CD14-positive monocyte (primary cell): Measurements from ENCODE around the gene ARL16. TPM values are rescaled to one million over a fixed set of nuclear protein-coding genes. Genes with fewer than 3 reads are reported as not detected.

Experiments
- DNase-seq, 3 donors: peaks; one replicate each; pipeline ENCODE4 v3.0.0-alpha.2; 2011 to 2022
- H2AFZ ChIP-seq: 2 replicates; pipeline ENCODE4 v1.6.0; 2012; ENCODE audit warnings: mild to moderate bottlenecking, low read depth, low read length, inconsistent platforms; ENCODE audit not compliant: insufficient read depth, poor library complexity, severe bottlenecking
- H3K27ac ChIP-seq, 2 donors: 1 replicate in 1 of 2; 2 replicates in 1 of 2; pipeline ENCODE4 v1.5.1; 2012 to 2013; ENCODE audit warnings: low read length in 2 of 2, control low read depth in 1 of 2, inconsistent platforms in 1 of 2, low read depth in 1 of 2, mild to moderate bottlenecking in 1 of 2
- H3K27me3 ChIP-seq, 2 donors: one replicate each; pipeline versions ENCODE4 v1.6.0 to v1.6.1; 2011 to 2013; ENCODE audit warnings: low read length in 2 of 2; ENCODE audit not compliant: control insufficient read depth in 2 of 2, insufficient read depth in 2 of 2
- H3K36me3 ChIP-seq, 2 donors: replicated peaks in 1 of 2; 1 replicate in 1 of 2; 2 replicates in 1 of 2; pipeline versions ENCODE4 v1.5.1 to v1.6.1; 2012 to 2013; ENCODE audit warnings: low read length in 2 of 2, control low read depth in 1 of 2, inconsistent platforms in 1 of 2, mild to moderate bottlenecking in 1 of 2; ENCODE audit not compliant: insufficient read depth in 2 of 2, control insufficient read depth in 1 of 2
- H3K4me1 ChIP-seq, 2 donors: 1 replicate in 1 of 2; 2 replicates in 1 of 2; pipeline versions ENCODE4 v1.5.1 to v1.6.1; 2012 to 2013; ENCODE audit warnings: low read length in 2 of 2, control low read depth in 1 of 2, inconsistent platforms in 1 of 2, mild to moderate bottlenecking in 1 of 2, moderate library complexity in 1 of 2; ENCODE audit not compliant: insufficient read depth in 2 of 2, control insufficient read depth in 1 of 2
- H3K4me2 ChIP-seq: replicated peaks from 2 replicates; pipeline ENCODE3; 2012; ENCODE audit warnings: low read length, moderate library complexity, mild to moderate bottlenecking; ENCODE audit not compliant: poor library complexity, severe bottlenecking; ENCODE audit errors: extremely low read depth
- H3K4me3 ChIP-seq, 3 experiments: fragments of 200-600 bp in 1 of 3; sonication (generic) in 1 of 3; replicated peaks in 1 of 3; 1 replicate in 2 of 3; 2 replicates in 1 of 3; pipeline ENCODE4 v1.5.1; 2011 to 2013; ENCODE audit warnings: low read length in 3 of 3, mild to moderate bottlenecking in 3 of 3, control low read depth in 2 of 3, low read depth in 2 of 3, inconsistent platforms in 1 of 3, moderate library complexity in 1 of 3
- H3K79me2 ChIP-seq: 2 replicates; pipeline ENCODE4 v1.6.0; 2012; ENCODE audit warnings: mild to moderate bottlenecking, control low read depth, inconsistent platforms, low read length, moderate library complexity; ENCODE audit not compliant: insufficient read depth
- H3K9ac ChIP-seq: 2 replicates; pipeline ENCODE4 v1.6.0; 2017; ENCODE audit warnings: low read length, mild to moderate bottlenecking; ENCODE audit not compliant: insufficient read depth, poor library complexity, severe bottlenecking
- H3K9me3 ChIP-seq, 2 donors: replicated peaks in 1 of 2; 1 replicate in 1 of 2; 2 replicates in 1 of 2; pipeline versions ENCODE4 v1.5.1 to v1.6.1; 2012 to 2013; ENCODE audit warnings: low read length in 2 of 2, control low read depth in 1 of 2; ENCODE audit not compliant: control insufficient read depth in 1 of 2, insufficient read depth in 1 of 2
- H4K20me1 ChIP-seq: 2 replicates; pipeline ENCODE4 v1.6.0; 2012; ENCODE audit warnings: mild to moderate bottlenecking, low read length, control low read depth, moderate library complexity; ENCODE audit not compliant: insufficient read depth
- H3K27ac Mint-ChIP-seq, 7 donors: one replicate each; pipeline ENCODE4 v1.8.0; 2020; ENCODE audit warnings: mild to moderate bottlenecking in 7 of 7, mixed read lengths in 7 of 7, moderate library complexity in 6 of 7, inconsistent platforms in 2 of 7
- H3K27me3 Mint-ChIP-seq, 3 donors: one replicate each; pipeline ENCODE4 v1.8.0; 2021 to 2022; ENCODE audit warnings: low read depth in 3 of 3, mild to moderate bottlenecking in 3 of 3, mixed read lengths in 3 of 3, moderate library complexity in 3 of 3, inconsistent platforms in 1 of 3
- H3K36me3 Mint-ChIP-seq, 2 donors: one replicate each; pipeline ENCODE4 v1.8.0; 2020; ENCODE audit warnings: mixed read lengths in 2 of 2, inconsistent platforms in 1 of 2, mild to moderate bottlenecking in 1 of 2
- H3K4me1 Mint-ChIP-seq: one replicate; pipeline ENCODE4 v1.8.0; 2020; ENCODE audit warnings: mild to moderate bottlenecking, mixed read lengths
- H3K4me3 Mint-ChIP-seq, 2 donors: one replicate each; pipeline ENCODE4 v1.8.0; 2020; ENCODE audit warnings: mild to moderate bottlenecking in 2 of 2, mixed read lengths in 2 of 2, moderate library complexity in 1 of 2
- H3K9me3 Mint-ChIP-seq, 7 donors: one replicate each; pipeline ENCODE4 v1.8.0; 2020 to 2022; ENCODE audit warnings: mixed read lengths in 7 of 7, mild to moderate bottlenecking in 6 of 7, moderate library complexity in 6 of 7, inconsistent platforms in 2 of 7
- CTCF ChIP-seq: fragments of 200-600 bp; IDR thresholded peaks from one replicate; pipeline ENCODE4 v1.8.0; 2022; ENCODE audit warnings: antibody characterized with exemption, mild to moderate bottlenecking
- WGBS: methylation state at CpG from one replicate; pipeline ENCODE4 v1.1.5; 2013; ENCODE audit warnings: missing lambda C conversion rate; ENCODE audit not compliant: insufficient coverage; 5-methylcytosine and 5-hydroxymethylcytosine counted together
- intact Hi-C, 2 donors: fragments of 100-400 bp; cut with micrococcal nuclease; formaldehyde crosslinking; loops; one replicate each; pipeline versions ENCODE4 v1.15.0 to v1.15.1; 2023
- polyA plus RNA-seq, 3 donors: library from polyadenylated mRNA; depleted of rRNA in 1 of 3; unstranded in 2 of 3; stranded (reverse) in 1 of 3; fragments of 300-500 nt in 2 of 3; fragments of >200 nt in 1 of 3; fragmentation: Illumina TruSeq in 2 of 3; gene quantifications; 1 replicate in 2 of 3; 2 replicates in 1 of 3; pipeline ENCODE4 v1.2.3, GENCODE V29; 2012 to 2021

ARL16 gene
- polyA plus RNA-seq, 3 donors = 17.6 to 43.0 (median 28.7) TPM

- no peaks in the 10 kb centered on the region for H3K9me3 Mint-ChIP-seq
- WGBS = 95% methylated on average over 12 of the region's 18 CpGs
- peaks cover 98 to 100% of the 10 kb centered on the region in 2 donors for H3K36me3 ChIP-seq
- no peak overlapping the region for H3K4me2 ChIP-seq
- intact Hi-C loops = no loop called here
- no peak overlapping the region for H3K27ac ChIP-seq
- no peaks in the 10 kb centered on the region for H3K4me1 ChIP-seq
- H3K9ac ChIP-seq = no peak overlapping the region
- H3K27me3 ChIP-seq = no peaks in the 10 kb centered on the region
- H3K4me1 Mint-ChIP-seq = no peaks in the 10 kb centered on the region
- no peak for DNase-seq
- peaks cover 49% of the 10 kb centered on the region for H3K79me2 ChIP-seq
- H3K27ac Mint-ChIP-seq = peak overlapping the region in 1 of 7 donors; percentile 42
- no peak overlapping the region for H2AFZ ChIP-seq
- no peak for TF ChIP-seq CTCF
- H3K9me3 ChIP-seq = no peaks in the 10 kb centered on the region
- H4K20me1 ChIP-seq = peaks cover 100% of the 10 kb centered on the region
- peaks cover 64 to 97% of the 10 kb centered on the region in 2 donors for H3K36me3 Mint-ChIP-seq
- no peak overlapping the region for H3K4me3 ChIP-seq
- no peaks in the 10 kb centered on the region for H3K27me3 Mint-ChIP-seq
- H3K4me3 Mint-ChIP-seq = peak overlapping the region in 1 of 2 donors; percentile 27
Observed at GRCh38 chr17:81691196-81691595, 7.6 kb upstream of the ARL16 start.

- H3K27me3 Mint-ChIP-seq = no peaks in the 10 kb centered on the region
- H3K36me3 ChIP-seq = peaks cover 98 to 100% of the 10 kb centered on the region in 2 donors
- WGBS = 91% methylated on average over 17 of the region's 17 CpGs
- no peak overlapping the region for H3K4me3 ChIP-seq
- peaks cover 100% of the 10 kb centered on the region for H4K20me1 ChIP-seq
- H3K4me2 ChIP-seq = no peak overlapping the region
- H2AFZ ChIP-seq = no peak overlapping the region
- no peak for TF ChIP-seq CTCF
- H3K9ac ChIP-seq = no peak overlapping the region
- peaks cover 64 to 97% of the 10 kb centered on the region in 2 donors for H3K36me3 Mint-ChIP-seq
- no peak overlapping the region for H3K27ac ChIP-seq
- intact Hi-C loops = no loop called here
- H3K9me3 ChIP-seq = no peaks in the 10 kb centered on the region
- H3K4me1 ChIP-seq = peaks cover 0 to 1% of the 10 kb centered on the region in 2 donors
- DNase-seq = no peak
- H3K27ac Mint-ChIP-seq = no peak overlapping the region
- peaks cover 55% of the 10 kb centered on the region for H3K79me2 ChIP-seq
- no peaks in the 10 kb centered on the region for H3K27me3 ChIP-seq
- peaks cover 3% of the 10 kb centered on the region for H3K4me1 Mint-ChIP-seq
- no peaks in the 10 kb centered on the region for H3K9me3 Mint-ChIP-seq
- H3K4me3 Mint-ChIP-seq = no peak overlapping the region
Observed at GRCh38 chr17:81690549-81690948, 7.0 kb upstream of the ARL16 start.
